Fibroblast of skin of left biceps (primary cell): ENCODE results near the gene ERBB2.

ENCODE experiments used
- DNase-seq, 2 experiments: peaks; one replicate each; pipeline ENCODE4 v3.0.0-alpha.2; 2013; ENCODE audit warnings: low read depth in 2 of 2

The ERBB2 gene

DNA sequence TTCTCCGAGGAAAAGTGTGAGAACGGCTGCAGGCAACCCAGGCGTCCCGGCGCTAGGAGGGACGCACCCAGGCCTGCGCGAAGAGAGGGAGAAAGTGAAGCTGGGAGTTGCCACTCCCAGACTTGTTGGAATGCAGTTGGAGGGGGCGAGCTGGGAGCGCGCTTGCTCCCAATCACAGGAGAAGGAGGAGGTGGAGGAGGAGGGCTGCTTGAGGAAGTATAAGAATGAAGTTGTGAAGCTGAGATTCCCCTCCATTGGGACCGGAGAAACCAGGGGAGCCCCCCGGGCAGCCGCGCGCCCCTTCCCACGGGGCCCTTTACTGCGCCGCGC lies at the start of gene ERBB2:
Gene ERBB2, plus strand, starts transcription at position 247 of the 330 bp plus-strand sequence. CDS start 175 bp downstream, outside the sequence.
- peak; percentile 36 to 45 for DNase-seq

DNA sequence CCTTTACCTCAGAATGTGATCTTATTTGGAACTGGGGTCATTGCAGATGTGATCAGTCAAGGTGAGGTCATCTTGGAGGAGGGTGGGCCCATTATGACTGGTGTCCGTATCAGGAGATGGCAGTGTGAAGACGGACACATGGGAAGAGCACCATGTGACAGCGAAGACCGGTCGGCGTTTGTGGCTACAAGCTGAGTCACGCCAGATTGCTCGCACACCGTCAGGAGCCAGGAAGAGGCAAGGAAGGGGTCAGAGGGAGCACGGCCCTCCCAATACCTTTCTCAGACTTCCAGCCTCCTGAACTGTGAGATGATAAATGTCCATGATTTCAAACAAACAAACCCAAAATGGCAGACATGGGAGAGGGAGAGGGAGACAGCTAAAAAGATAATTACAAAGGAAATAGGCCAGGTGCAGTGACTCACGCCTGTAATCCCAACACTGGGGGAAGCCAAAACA lies 49.7 kb upstream of the ERBB2 start:
- DNase-seq = no peak

DNA sequence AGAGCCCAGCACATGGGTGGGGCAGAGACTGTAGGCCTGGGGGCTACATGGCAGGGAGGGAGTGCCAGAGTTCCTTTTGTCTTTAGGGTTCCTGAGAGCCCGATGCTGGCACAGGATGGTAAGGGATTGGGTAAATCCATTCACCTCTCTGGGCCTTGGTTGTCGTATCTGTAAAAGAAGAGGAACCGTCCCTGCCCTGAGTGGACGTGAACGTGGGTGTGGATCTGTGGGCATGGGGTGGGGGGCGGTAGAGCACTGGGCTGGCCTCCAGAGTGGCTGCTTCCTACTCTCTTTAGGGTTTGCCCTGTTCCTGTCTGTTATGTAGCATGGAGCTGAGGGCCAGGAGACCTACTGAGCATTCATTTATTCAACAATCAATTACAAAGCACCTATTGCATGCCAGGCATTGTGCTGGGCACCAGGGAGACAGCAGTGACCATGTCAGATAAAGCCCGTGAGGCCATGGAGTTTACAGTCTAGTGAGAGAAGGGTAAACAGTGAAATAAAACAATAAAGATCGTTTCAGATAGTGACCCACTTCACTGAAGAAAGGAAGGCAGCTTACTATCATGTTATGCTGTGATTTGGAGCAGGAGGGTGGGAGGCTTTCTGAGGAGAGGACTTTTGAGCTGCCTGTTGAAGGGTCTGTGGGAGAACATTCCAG lies 47.8 kb upstream of the ERBB2 start:
- DNase-seq = no peak

DNA sequence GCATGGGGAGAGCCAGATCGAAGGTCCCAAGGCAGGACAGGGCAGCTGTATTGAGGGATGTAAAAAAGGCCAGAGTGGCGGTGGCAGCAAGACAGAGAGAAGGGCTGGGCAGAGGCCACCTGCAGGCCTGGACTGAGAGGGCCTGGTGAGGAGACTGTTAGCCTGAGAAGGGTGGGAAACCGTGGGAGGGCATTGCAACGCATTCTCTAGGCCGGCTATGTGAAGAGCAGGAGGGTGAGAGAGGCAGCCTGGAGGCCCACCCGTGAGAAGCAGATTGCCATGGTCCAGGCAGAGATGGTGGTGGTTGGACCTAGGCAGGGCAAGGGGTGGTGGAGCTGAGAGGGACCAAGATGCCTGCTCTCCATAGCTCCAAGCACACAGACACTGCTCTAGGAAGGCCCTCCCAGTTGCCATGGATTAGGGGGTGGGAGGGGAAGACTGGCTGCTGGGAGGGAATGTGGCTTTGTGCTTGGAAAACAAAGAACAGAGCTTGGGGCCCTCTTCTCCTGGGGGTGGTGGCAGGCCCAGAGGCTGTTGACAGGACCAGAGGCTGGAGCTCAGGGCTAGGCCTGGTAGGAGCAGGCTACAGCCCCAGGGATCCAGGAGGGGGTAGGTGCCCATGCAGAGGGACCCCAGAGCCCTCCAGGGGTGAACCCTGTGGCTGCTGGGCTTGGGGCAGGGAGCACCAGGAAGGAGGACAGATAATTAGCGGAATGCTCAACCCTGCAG lies 47.1 kb upstream of the ERBB2 start:
- DNase-seq = no peak

DNA sequence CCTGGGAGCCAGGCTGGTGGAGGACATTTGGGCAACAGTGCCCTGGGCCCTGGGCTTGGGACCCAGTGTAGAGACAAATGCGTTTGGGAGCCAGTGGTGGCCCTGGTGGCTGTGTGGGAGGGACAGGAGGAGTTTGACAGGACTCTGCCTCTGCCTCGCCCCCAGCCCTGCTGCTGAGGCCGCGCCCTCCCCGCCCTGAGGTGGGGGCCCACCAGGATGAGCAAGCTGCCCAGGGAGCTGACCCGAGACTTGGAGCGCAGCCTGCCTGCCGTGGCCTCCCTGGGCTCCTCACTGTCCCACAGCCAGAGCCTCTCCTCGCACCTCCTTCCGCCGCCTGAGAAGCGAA lies 46.6 kb upstream of the ERBB2 start:
- DNase-seq = no peak

DNA sequence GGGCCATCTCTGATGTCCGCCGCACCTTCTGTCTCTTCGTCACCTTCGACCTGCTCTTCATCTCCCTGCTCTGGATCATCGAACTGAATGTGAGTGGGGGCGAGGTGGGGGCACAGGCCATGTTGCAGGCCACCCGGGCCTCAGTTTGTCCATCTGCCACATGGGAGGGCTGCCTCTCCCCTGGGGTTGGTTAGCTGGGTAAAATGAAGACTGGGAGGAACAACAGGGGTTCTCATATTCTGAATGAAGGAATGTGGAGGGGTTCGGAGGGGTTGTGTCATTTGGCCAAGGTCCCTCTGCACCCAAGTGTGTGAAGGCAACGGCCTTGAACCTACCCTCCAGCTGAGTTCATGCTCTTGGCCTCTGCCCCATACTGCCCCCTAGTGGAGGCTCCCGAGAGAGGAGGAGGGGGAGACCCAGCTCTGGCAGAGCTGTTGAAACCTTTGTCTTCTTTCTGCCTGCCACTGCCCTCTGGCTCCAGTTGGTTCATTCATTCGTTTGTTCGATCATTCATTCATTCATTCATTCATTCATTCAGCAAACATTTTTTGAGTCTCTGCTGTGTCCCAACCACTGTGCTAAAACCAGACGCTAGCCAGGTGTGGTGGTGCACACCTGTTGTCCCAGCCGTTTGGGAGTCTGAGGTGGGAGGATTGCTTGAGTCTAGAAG lies 46.1 kb upstream of the ERBB2 start:
- no peak for DNase-seq

DNA sequence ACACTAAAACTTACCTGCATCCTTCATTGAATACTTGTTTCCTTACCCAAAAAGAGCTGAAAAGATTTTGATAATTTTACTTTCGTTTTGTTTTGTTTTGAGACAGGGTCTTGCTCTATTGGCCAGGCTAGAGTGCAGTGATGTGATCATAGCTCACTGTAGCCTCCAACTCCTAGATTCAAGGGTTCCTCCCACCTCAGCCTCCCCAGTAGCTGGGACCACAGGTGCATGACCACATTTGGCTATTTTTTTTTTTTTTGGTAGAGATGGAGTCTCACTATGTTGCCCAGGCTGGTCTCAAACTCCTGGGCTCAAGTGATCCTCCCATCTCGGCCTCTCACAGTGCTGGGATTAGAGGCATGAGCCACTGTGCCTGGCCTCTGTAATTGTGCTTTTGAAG lies 44.8 kb upstream of the ERBB2 start:
- no peak for DNase-seq

DNA sequence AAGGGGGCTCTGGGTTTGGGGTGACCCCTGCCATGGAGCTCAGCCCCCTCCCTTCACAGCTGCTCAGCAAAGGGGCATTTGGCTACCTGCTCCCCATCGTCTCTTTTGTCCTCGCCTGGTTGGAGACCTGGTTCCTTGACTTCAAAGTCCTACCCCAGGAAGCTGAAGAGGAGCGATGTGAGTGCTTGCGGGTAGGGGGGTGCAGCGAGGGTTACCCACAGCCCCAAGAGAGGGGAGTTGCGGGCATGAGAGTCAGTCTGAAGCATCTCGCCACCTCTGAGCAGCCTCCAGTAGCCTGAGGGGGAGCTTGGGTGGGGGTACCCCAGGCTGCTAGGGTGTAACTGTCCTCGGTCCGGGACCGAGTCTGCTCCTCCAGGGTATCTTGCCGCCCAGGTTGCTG lies 41.5 kb upstream of the ERBB2 start:
- no peak for DNase-seq

DNA sequence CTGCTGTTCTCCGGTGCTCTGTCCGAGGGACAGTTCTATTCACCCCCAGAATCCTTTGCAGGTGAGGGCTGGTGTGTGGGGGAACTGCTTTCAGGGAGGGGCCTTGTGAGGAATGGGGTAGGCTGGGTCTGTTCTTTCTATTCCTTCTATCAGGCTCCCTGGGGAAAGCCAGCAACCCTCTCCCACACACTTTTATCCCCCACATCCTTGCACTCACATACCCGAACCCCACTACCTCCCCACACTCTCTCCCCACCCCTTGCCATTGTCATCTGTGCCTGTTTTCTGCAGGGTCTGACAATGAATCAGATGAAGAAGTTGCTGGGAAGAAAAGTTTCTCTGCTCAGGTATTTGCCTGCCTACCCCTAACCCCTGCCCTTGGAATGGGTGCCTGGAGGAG lies 41.1 kb upstream of the ERBB2 start:
- no peak for DNase-seq

DNA sequence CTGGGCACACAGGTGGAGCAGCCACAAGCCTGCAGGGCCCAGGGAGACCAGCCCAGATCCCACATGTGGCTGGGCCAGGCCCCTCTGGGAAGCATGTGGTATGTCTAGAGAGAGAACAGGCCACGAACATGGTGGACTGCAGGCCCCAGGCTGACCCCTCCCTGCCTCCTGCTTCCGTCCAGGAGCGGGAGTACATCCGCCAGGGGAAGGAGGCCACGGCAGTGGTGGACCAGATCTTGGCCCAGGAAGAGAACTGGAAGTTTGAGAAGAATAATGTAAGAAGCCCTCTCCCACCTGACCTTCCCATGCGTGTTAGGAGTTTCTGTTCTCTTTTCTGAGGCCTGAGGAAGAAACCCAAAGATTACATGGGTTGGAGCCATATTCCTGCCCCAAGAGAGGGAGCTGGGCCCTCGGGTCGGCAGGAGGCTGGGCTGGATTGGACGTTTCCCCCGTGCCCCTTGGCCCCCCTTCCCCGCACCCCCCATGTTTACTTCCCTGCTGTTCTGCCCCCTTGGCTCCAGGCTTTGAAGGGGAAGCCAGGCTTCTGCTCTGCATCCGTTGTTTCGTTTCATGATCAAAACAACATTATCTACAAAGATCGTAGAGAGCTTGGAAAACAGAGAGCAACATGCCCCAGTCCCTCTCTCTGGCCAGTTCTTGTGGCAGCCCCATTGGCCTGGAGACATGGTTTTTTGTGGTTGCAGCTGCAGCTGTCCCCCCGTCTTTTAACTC lies 40.4 kb upstream of the ERBB2 start:
- no peak for DNase-seq

DNA sequence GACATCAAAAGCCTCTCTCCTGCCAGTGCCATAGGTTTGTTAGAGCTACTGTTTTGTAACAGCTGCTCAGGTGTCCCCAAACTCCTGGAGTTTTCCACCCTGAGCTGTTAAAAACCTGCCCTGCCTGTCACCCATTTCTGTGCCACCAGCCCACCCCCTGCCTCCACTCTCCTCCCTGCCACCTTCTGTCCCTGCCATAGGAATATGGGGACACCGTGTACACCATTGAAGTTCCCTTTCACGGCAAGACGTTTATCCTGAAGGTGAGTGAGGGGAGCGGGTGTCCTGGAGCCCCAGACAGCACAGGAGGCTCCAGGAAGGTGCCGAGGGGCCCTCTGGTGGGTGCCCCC lies 39.9 kb upstream of the ERBB2 start:
- DNase-seq = no peak

DNA sequence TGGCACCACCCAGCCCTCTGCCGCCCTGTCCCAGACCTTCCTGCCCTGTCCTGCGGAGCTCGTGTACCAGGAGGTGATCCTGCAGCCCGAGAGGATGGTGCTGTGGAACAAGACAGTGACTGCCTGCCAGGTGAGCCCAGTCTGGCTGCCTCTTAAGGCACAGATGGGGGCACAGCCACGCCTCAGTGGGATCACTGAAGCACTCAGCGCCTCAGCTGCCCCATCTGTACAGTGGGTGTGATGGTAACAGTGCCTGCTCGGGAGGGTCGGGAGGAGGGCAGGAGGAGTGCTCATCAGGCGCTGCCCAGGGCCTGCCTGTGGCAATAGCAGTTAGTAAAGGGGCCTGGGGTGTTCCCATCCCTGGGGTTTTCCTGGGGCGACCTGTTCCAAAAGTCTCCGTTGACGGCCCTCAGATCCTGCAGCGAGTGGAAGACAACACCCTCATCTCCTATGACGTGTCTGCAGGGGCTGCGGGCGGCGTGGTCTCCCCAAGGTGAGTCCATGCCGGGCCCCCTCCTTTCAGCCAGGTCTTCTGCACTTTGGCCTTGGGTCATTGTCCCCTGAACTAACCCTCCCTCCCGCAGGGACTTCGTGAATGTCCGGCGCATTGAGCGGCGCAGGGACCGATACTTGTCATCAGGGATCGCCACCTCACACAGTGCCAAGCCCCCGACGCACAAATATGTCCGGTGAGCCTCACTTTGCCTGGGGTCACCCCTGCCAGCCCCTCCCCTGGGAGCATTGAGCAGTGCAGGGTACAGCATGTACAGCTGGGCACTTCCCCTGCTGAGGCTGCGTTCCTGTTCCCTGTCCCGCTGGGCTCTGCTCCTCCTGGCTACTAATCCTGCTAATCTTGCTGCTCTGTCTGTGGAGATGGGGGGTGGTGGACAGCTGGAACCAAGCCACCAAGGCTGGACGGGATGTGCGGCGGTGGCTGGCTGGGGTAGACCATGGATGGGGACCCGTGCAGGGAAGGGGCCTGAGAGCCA lies 39.2 kb upstream of the ERBB2 start:
- DNase-seq = no peak

DNA sequence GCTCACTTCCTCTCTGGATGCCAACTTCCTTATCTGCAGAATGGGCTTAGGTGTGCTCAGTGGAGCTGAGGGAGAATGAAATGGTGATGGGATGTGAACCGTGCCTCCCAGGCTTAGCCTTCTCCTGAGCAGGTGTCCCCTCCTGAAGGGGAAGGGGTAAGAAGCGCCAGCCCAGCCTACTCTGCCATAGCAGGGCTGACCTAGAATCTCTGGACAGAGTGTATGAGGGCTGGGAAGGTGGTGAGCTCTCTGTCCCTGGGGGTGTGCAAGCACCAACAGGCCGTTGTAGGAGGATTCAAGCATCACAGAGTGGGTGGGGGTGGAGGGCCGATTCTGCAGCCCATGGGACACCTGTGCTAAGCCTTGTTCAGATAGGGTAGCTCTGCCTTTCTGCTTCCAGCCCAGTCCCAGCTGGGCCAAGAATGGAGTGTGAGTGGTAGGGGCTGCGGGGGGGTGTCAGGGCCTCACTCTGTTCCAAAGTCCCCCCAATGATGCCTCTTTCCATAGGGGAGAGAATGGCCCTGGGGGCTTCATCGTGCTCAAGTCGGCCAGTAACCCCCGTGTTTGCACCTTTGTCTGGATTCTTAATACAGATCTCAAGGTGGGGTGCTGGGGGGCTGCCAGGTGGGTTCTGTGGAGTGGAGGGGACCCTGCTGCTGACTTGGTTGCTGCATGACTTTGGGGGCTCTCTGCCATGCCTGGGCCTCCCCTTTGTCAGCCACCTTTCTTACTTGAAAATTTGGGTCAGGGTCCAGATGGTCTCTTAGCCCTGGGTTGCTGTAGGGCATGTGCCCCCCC lies 37.9 kb upstream of the ERBB2 start:
- DNase-seq = no peak

DNA sequence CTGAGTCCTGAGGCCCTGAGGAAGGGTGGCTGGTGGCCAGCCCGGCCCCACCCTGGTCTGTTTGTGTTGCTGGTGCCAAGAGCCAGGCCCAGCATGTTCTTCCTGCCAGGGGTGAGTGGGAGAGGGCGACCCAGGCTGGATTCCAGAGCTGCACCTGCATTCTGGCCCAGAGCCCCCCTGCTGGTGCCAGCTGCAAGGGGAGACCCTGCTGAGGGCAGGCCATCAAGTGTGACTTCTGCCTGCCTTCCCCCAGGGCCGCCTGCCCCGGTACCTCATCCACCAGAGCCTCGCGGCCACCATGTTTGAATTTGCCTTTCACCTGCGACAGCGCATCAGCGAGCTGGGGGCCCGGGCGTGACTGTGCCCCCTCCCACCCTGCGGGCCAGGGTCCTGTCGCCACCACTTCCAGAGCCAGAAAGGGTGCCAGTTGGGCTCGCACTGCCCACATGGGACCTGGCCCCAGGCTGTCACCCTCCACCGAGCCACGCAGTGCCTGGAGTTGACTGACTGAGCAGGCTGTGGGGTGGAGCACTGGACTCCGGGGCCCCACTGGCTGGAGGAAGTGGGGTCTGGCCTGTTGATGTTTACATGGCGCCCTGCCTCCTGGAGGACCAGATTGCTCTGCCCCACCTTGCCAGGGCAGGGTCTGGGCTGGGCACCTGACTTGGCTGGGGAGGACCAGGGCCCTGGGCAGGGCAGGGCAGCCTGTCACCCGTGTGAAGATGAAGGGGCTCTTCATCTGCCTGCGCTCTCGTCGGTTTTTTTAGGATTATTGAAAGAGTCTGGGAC lies 37.1 kb upstream of the ERBB2 start:
- no peak for DNase-seq

DNA sequence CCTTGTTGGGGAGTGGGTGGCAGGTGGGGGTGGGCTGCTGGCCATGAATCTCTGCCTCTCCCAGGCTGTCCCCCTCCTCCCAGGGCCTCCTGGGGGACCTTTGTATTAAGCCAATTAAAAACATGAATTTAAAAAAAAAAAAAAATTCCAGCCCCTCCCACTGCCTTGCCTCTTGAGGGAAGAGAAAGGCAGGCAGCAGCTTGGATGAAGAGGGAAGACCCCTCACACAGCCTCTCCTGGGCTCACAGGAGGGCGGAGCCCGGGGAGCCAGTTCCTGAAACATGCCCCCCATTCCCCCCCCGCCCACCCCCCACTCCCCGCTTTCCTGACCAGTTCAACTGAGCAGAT lies 36.5 kb upstream of the ERBB2 start:
- DNase-seq = no peak

DNA sequence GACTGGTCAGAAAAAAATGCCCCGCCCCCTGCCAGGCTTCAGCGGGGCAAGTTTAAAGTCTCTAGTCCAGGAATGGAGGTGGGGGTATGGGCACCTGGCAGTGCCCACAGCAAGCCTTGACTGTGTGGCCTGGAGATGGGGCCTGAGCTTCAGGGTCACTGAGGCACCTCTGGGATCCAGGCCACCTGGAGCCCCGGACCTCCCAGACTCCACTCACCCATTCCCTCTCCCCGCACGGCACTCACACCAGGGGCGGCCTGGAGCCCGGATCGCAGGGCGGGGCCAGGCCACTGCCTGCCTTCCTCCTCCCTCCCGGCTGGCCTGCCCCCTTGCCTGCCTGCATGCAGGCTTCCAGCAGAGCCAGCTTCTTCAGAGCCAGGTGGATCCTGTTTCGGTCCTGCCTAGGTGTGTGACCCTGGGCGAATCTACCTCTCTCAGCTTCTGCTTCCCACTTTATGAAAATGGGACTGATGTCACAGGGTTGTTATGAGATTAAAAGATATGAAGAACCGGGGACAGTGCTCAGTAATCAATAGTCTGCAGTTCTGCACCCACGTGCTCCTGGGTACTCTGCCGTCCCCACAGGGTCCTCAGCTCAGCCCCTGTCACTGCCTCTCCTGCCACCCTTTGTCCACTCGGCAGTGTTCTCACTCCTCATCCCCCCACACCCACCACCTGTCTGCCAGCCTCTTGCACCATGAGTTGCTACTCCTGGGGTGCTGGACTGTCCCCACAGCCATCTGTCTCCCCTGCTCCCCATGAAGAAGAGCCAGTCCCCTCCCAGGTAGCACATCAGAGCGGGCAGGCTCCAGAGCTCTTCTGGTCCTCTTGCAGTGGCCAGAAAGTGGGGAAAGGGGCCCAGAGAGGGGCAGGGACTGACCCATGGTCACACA lies 35.9 kb upstream of the ERBB2 start:
- no peak for DNase-seq

DNA sequence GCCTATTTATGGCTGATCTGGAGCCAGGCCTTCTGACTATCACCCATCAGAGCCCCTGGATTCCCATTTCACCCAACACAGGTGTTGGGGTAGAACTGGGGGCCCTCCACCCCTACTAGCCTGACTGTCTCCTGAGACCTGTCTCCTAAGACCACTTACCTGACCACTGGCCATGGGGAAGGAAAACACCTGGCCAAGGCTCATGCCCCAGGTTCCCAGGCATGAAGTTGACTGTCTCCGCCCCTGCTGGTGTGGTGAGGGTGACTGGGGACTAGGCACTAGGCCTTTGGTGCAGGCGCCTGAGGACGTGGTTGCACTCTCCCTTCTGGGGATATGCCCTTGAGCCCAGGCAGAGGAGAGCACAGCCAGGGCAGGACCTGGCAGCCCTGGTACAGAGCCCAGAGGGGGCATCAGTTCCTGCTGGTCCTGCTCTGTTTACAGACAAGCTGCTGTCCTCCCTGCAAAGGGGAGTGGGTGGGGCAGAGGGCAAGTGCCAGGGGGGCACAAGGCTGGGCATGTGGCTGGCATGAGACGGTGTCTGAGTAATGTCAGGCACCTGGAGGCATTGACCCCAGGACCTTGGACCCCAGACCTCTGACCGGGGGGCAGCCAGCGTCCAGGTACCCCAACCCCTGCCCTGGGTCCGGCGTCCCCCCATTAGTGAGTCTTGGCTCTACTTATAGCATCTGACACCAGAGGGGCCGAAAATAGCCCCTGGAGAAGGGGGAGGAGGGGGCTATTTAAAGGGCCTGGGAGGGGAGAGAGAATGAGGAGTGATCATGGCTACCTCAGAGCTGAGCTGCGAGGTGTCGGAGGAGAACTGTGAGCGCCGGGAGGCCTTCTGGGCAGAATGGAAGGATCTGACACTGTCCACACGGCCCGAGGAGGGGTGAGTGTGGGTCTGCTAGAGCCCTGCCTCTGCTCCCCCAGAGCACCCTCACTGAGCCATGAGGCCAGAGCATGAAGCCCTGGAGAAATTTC lies 35.0 kb upstream of the ERBB2 start, which contains the start of gene TCAP:
Gene TCAP, plus strand, starts transcription at position 769 of the 981 bp plus-strand sequence. Its CDS starts 11 bp downstream, at position 780.
- no peak for DNase-seq
